ENCODE measurements around the gene DET1. TPM values are rescaled to one million over a fixed set of nuclear protein-coding genes. Genes with fewer than 3 reads are reported as not detected.

DET1 gene
- total RNA-seq, 2 experiments from 2014 or later, result 2.2 to 2.8 TPM

DNA sequence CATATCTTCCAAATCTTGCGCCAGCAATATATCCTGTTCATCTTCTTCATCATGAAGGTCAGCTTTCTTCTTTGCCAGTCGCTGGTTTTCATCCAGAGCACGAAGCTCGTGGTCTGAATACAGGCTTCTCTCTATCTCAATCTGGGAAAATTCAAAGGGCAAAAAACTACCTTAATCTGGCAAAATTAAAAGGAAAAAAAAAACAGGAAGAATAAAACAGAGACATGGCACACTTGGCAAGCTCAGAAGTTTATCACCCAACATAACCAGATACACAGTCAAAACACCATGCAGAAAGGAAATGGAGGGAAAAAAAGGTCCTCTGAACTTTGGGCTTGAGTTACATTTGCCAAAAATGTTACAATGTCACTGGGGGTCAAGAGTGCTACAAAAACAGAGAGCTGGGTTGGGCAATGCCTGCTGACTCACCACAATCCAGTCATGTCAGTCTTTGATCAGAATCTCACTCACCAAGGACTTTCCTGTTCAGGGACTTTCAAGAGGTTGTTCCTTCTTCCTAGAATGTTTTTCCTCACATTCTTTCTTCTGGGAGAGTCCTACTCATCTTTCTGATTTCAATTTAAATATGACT is 80.8 kb downstream of the DET1 start:
- Mint-ChIP-seq H3K4me3 (peak overlapping the region; percentile 98), H3K4me1 (ENCODE audit: low read depth) (peaks cover 37% of the 10 kb centered on the region), H3K27me3 (no peaks in the 10 kb centered on the region), H3K36me3 (ENCODE audit: low read depth) (peaks cover 63% of the 10 kb centered on the region), H3K9me3 (no peaks in the 10 kb centered on the region), H3K27ac (no peak overlapping the region)
- ATAC-seq (ENCODE audit: poor library complexity), result no peak
- H3K4me3 ChIP-seq (ENCODE audit: low read length), result no peak overlapping the region
- intact Hi-C loops (cut with DNase I, micrococcal nuclease), result loop anchor here (5.0 kb wide), 5 partner anchors 197 to 1112 kb away; partner anchors contain the start of genes ABHD2 (in 1 of the 2), FANCI (in 1 of the 2), HAPLN3 (in 1 of the 2) and TICRR (in 1 of the 2)
- H3K9me3 ChIP-seq (ENCODE audit: control insufficient read depth in 1 of 2, insufficient read depth in 1 of 2, low read length in 2 of 2), result no peaks in the 10 kb centered on the region
- POLR2A ChIA-PET, result no interaction called here
- TF ChIP-seq, protein P1, sequence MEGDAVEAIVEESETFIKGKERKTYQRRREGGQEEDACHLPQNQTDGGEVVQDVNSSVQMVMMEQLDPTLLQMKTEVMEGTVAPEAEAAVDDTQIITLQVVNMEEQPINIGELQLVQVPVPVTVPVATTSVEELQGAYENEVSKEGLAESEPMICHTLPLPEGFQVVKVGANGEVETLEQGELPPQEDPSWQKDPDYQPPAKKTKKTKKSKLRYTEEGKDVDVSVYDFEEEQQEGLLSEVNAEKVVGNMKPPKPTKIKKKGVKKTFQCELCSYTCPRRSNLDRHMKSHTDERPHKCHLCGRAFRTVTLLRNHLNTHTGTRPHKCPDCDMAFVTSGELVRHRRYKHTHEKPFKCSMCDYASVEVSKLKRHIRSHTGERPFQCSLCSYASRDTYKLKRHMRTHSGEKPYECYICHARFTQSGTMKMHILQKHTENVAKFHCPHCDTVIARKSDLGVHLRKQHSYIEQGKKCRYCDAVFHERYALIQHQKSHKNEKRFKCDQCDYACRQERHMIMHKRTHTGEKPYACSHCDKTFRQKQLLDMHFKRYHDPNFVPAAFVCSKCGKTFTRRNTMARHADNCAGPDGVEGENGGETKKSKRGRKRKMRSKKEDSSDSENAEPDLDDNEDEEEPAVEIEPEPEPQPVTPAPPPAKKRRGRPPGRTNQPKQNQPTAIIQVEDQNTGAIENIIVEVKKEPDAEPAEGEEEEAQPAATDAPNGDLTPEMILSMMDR (IDR thresholded peaks at IDR 0.05), result no peak
- no peak overlapping the region for H3K27ac ChIP-seq (ENCODE audit: low read depth in 1 of 2, low read length in 2 of 2)
- CTCF ChIA-PET, result interaction anchor here (0.7 kb wide), 1 partner anchor 11 kb away, joined by 3 read pairs; no protein-coding TSS in a partner anchor
- no peaks in the 10 kb centered on the region for H3K27me3 ChIP-seq (ENCODE audit: control insufficient read depth in 1 of 2, insufficient read depth in 2 of 2, low read length in 2 of 2)
- peak in 2 of 14 experiments; percentile 24 to 36 for DNase-seq
- H3K36me3 ChIP-seq (ENCODE audit: insufficient read depth, low read length), result peaks cover 54% of the 10 kb centered on the region
- peaks cover 19% of the 10 kb centered on the region for H3K4me1 ChIP-seq (ENCODE audit: insufficient read depth, low read length)

DNA sequence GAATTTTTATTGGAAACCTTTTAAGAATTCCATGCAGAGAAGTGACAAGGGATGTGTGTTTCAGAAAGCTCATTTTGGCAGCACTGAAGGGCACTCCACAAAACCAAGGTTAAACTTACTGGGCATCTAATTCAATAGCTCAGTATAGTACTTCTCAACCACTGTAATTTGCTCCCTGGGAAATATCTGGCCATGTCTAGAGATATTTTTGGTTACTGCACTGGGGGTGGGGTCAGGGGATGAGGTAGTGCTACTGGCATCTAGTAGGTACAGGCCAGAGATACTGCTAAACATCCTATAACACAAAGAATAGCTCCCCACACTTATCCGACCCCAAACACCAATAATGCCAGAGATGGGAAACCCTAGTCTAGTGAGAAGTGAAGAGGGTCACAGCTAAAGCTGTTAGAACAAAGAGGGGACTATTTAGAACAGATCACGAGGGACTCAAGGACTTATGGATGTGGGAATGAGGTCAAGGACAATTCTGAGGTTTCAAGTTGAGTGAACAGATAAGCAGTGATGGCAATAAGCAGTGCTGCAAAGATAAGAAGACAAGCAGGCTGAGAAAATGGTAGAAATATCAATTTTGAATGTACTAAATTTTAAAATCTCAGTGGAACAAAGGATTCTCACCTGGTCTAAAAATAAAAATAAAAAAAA is 82.5 kb downstream of the DET1 start:
- ChIA-PET CTCF (no interaction called here), POLR2A (interaction anchor here (1.5 kb wide), 1 partner anchor 158 kb away, joined by 3 read pairs; no protein-coding TSS in a partner anchor)
- ATAC-seq (ENCODE audit: poor library complexity) (no peak), DNase-seq (no peak)
- H3K9me3 Mint-ChIP-seq, result no peaks in the 10 kb centered on the region
- H3K27me3 Mint-ChIP-seq, result no peaks in the 10 kb centered on the region
- peak overlapping the region; percentile 31 for H3K4me3 Mint-ChIP-seq
- peaks cover 81% of the 10 kb centered on the region for H3K36me3 Mint-ChIP-seq (ENCODE audit: low read depth)
- peaks cover 19% of the 10 kb centered on the region for H3K4me1 ChIP-seq (ENCODE audit: insufficient read depth, low read length)
- TF ChIP-seq, protein P1 (IDR thresholded peaks at IDR 0.05), result no peak
- intact Hi-C loops (cut with DNase I, micrococcal nuclease), result no loop called here
- H3K27me3 ChIP-seq (ENCODE audit: control insufficient read depth in 1 of 2, insufficient read depth in 2 of 2, low read length in 2 of 2), result no peaks in the 10 kb centered on the region
- H3K27ac ChIP-seq (ENCODE audit: low read depth in 1 of 2, low read length in 2 of 2), result no peak overlapping the region
- no peak overlapping the region for H3K27ac Mint-ChIP-seq
- peaks cover 67% of the 10 kb centered on the region for H3K36me3 ChIP-seq (ENCODE audit: insufficient read depth, low read length)
- no peaks in the 10 kb centered on the region for H3K9me3 ChIP-seq (ENCODE audit: control insufficient read depth in 1 of 2, insufficient read depth in 1 of 2, low read length in 2 of 2)
- peaks cover 37% of the 10 kb centered on the region for H3K4me1 Mint-ChIP-seq (ENCODE audit: low read depth)
- no peak overlapping the region for H3K4me3 ChIP-seq (ENCODE audit: low read length)

Other genes with a start within 250 kb of the DET1 start
- gene MRPL46, start 79.3 kb downstream of the DET1 start, total RNA-seq, result 10 to 100 TPM in 1 of 2 experiments, 1 to 10 TPM in 1; 8.6 to 10.2 TPM
- gene MRPS11, start 79.0 kb downstream of the DET1 start, total RNA-seq, result 1 to 10 TPM; 8.0 to 8.4 TPM
- gene AEN, start 74.7 kb upstream of the DET1 start, total RNA-seq, result 10 to 100 TPM; 40.7 to 43.7 TPM
- 100 to 1,000 TPM; 152 to 157 TPM for gene ISG20, start 92.3 kb upstream of the DET1 start, total RNA-seq